Coronary artery (tissue), 2 donors: Measurements from ENCODE around the gene NPAS3.

Experiments used
- DNase-seq: peaks from one replicate; pipeline ENCODE4 v3.0.0-alpha.2; 2017; ENCODE audit warnings: low spot score
- H3K27ac ChIP-seq, 2 donors: fragments of 200-600 bp; sonication (generic); one replicate each; pipeline ENCODE4 v1.5.1; 2016 to 2019
- H3K4me3 ChIP-seq: fragments of 200-600 bp; sonication (generic); 2 replicates; pipeline ENCODE4 v1.5.1; 2016; ENCODE audit warnings: mild to moderate bottlenecking, moderate library complexity
- CTCF ChIP-seq: fragments of 200-600 bp; sonication (generic); IDR thresholded peaks from one replicate; pipeline ENCODE4 v1.5.1; 2019; ENCODE audit warnings: antibody characterized with exemption

Gene NPAS3

GRCh38 chr14:32932914-32933628, 5.6 kb upstream of the NPAS3 start:
- peak overlapping the region; percentile 73 for H3K4me3 ChIP-seq
- DNase-seq = no peak
- TF ChIP-seq CTCF = no peak
- no peak overlapping the region for H3K27ac ChIP-seq

GRCh38 chr14:32933629-32934072, 5.0 kb upstream of the NPAS3 start:
- TF ChIP-seq CTCF = no peak
- H3K27ac ChIP-seq = no peak overlapping the region
- no peak for DNase-seq
- H3K4me3 ChIP-seq = peak overlapping the region; percentile 73

GRCh38 chr14:32934073-32934880, 4.4 kb upstream of the NPAS3 start:
- TF ChIP-seq CTCF = no peak
- no peak for DNase-seq
- peak overlapping the region; percentile 73 for H3K4me3 ChIP-seq
- H3K27ac ChIP-seq = no peak overlapping the region

GRCh38 chr14:32934881-32935633, 3.6 kb upstream of the NPAS3 start:
- no peak for DNase-seq
- Histone ChIP-seq H3K4me3 (peak overlapping the region; percentile 73), H3K27ac (no peak overlapping the region)
- no peak for TF ChIP-seq CTCF

GRCh38 chr14:32939254-32940065, 781 bp downstream of the NPAS3 start:
- H3K27ac ChIP-seq = peak overlapping the region; percentile 51 to 91
- peak overlapping the region; percentile 88 for H3K4me3 ChIP-seq
- TF ChIP-seq CTCF = no peak
- no peak for DNase-seq

GRCh38 chr14:32940066-32940651, 1.5 kb downstream of the NPAS3 start:
- peak overlapping the region; percentile 51 to 91 for H3K27ac ChIP-seq
- no peak for DNase-seq

More at GRCh38 chr14:32940066-32940651, 1.5 kb downstream of the NPAS3 start:
- peak overlapping the region; percentile 88 for H3K4me3 ChIP-seq
- TF ChIP-seq CTCF = no peak
